ENCODE results near the gene PRPSAP2. TPM values are rescaled to one million over a fixed set of nuclear protein-coding genes. Genes with fewer than 3 reads are reported as not detected.

The PRPSAP2 gene
- polyA plus RNA-seq, 4 donors: 54.2 to 66.9 (median 57.3) TPM

DNA sequence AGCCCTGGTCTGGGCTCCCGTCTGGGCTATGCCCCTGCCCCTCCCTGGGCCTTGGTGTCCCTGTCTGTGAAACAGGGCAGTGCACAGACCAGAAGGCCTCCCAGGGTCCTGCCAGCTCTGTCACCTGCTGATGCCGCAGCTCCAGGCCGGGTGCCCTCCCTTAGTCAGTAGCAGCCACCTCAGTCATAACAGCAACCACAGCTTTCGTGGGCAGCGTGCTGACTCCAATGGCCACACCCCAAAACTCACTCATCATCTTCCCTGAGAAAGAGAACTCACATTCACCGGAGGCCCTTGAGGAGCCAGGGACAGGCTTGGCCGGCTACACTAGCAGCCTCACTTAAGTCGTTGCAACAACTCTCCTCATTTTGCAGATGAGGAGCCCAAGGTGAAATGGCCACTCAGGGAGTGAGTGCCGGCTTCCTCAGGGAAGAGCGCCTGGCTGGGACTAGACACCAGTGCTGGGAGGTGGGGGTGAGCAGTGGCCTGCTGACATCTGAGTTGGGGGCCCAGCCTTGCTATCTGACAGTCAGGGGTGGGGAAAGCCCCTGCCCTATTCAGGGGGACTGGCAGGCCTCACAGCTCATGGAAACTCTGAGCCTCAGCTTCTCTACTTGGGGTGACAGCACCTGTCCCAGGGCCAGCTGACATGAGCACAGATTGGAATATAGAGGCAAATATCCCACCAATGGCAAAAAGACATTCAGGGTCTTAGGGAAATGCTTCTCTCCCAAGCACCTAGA lies 116.6 kb downstream of the PRPSAP2 start:
- DNase-seq (ENCODE audit: low read depth in 4 of 4, low spot score in 2 of 4): no peak

DNA sequence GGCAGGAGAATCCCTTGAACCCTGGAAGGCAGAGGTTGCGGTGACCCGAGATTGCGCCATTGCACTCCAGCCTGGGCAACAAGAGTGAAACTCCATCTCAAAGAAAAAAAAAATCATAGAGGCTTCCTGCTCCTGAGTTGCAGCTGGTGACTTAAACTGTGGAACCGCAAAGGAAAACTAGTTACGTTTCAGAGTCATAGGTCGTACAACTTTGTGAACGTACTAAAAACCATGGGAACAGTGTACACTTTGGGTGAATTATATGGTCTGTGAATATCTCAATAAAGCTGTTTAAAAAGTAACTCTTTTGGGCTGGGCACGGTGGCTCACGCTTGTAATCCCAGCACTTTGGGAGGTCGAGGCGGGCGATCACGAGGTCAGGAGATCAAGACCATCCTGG lies 117.7 kb downstream of the PRPSAP2 start:
- no peak for DNase-seq (ENCODE audit: low read depth in 4 of 4, low spot score in 2 of 4)

DNA sequence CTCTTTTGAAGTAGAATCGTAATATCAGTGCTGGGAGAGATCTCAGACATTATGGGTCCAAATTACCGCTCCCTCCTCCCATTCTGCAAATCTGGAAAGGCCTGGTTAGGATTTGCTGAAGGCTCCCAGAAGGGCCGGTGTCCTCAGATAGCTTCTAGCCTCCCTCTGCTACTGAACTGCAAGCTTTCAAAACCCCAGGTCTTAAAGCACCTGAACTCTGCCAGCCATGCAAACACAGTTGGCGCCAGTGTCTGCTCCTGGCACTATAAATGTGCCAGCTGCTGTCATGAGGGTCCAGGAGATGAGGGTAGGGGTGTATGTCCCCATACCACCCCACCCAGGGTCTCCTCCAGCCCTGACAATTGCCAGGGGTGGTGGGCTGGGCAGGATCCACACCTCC lies 118.3 kb downstream of the PRPSAP2 start:
- DNase-seq (ENCODE audit: low read depth in 4 of 4, low spot score in 2 of 4): no peak

DNA sequence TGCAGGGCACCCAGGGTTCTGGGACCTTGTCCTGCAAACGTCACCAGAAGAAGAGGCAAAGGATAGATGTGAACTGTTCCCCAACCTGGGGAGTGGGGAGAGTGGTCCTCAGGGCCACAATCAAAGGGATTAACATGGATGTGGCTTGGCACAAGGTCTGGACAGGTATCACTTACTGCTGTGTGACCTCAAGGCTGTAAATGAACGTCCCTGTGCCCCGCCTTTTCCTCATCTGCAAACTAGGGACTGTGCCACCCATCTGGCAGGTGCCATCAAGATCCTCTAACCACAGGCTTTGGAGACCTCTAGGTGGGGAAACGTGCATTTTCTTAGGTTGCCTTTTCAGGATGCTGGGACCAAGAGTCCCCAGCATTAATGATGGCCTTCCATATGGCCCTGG lies 119.1 kb downstream of the PRPSAP2 start:
- no peak for DNase-seq (ENCODE audit: low read depth in 4 of 4, low spot score in 2 of 4)

DNA sequence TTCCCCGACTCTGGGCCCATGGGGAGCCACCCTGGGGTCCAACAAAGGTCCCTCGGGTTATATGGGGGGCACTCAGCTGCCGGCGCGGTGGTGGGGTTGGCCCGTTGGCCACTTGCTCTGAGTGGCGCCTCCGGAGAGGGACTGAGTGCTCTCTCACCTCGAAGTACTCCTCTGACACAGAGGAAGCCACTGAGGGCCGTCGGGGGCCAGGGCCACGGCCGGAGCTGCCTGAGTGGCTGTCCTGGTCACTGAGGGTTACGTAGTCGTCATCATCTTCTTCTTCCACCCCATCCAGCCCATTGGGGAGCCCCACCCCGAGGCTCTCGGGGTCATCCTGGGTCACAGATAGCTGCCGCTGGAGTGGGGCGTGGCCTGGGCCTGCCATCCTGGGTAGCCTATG lies 119.7 kb downstream of the PRPSAP2 start:
- no peak for DNase-seq (ENCODE audit: low read depth in 4 of 4, low spot score in 2 of 4)

DNA sequence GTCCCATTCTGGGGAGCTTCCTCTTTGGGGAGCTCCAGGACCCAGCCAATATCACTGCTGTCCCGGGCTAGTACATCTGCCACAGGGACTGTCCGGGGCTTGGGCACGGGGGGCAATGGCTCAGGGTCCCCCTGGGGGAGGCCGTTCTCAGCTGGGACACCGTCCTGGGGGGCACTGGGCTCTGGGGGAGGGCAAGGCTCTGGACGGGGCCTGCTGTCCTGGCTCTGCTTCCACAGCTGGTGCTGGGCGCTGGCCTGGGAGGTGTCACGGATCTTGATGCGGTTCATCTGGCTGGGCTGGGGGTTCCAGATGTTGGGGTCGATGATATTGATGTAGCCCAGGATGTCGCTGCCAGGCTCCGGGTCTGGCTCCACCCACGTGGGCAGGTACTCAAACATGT lies 120.1 kb downstream of the PRPSAP2 start:
- DNase-seq (ENCODE audit: low read depth in 4 of 4, low spot score in 2 of 4): no peak

DNA sequence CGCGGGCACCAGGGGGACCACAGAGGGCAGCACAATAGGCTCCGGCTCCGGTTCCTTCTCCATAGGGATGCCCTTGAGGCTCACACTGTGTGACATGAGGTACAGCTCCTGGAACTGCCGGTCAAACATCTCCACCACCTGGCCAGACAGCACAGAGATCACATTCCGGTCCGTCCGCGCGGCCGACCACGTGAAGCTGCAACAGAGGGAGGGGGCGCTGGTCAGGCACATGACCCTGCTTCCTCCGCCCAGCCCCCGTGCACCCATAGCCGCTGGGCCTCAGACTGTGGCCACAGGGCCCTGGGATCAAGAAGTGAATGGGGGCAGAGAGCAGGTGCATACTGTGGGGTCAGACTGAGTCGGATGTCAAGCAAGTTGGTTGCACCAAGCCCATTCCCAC lies 120.7 kb downstream of the PRPSAP2 start:
- DNase-seq (ENCODE audit: low read depth in 4 of 4, low spot score in 2 of 4): no peak

Other genes with a start within 250 kb of the PRPSAP2 start
- gene TBC1D28, start 213.7 kb upstream of the PRPSAP2 start, polyA plus RNA-seq (ENCODE audit: insufficient read length in 4 of 4): not detected
- gene FOXO3B, start 175.8 kb upstream of the PRPSAP2 start, polyA plus RNA-seq (ENCODE audit: insufficient read length in 4 of 4): 1 to 10 TPM; 3.8 to 8.1 (median 4.7) TPM
- 1 to 10 TPM in 1 of 4 donors, under 1 TPM in 3; 0.33 to 1.0 (median 0.83) TPM for gene FBXW10, start 114.1 kb upstream of the PRPSAP2 start, polyA plus RNA-seq (ENCODE audit: insufficient read length in 4 of 4)
- 10 to 100 TPM; 42.7 to 56.1 (median 48.8) TPM for gene TVP23B, start 76.9 kb upstream of the PRPSAP2 start, polyA plus RNA-seq (ENCODE audit: insufficient read length in 4 of 4)
- gene SLC5A10, start 94.0 kb downstream of the PRPSAP2 start, polyA plus RNA-seq (ENCODE audit: insufficient read length in 4 of 4): under 1 TPM; 0.22 to 0.77 (median 0.45) TPM
- 1 to 10 TPM; 6.7 to 8.6 (median 7.7) TPM for gene FAM83G, start 146.6 kb downstream of the PRPSAP2 start, polyA plus RNA-seq (ENCODE audit: insufficient read length in 4 of 4)
- 1 to 10 TPM; 5.2 to 7.2 (median 6.3) TPM for gene GRAP, start 188.8 kb downstream of the PRPSAP2 start, polyA plus RNA-seq (ENCODE audit: insufficient read length in 4 of 4)